Esophagus muscularis mucosa (tissue), 4 donors: ENCODE results near the gene IGDCC3.

Source experiments
- CTCF ChIP-seq, 3 experiments: fragments of 200-600 bp in 2 of 3; fragments of 450-650 bp in 1 of 3; sonication (generic) in 2 of 3; IDR thresholded peaks; one replicate each; pipeline ENCODE4 v1.5.1; 2017 to 2019; ENCODE audit warnings: antibody characterized with exemption in 3 of 3, mild to moderate bottlenecking in 2 of 3, moderate library complexity in 1 of 3
- EP300 ChIP-seq: sonication (generic); formaldehyde crosslinking; IDR thresholded peaks from one replicate; pipeline ENCODE4 v1.6.1; 2017; ENCODE audit warnings: antibody characterized with exemption
- POLR2A ChIP-seq: fragments of 450-650 bp; IDR thresholded peaks from one replicate; pipeline ENCODE4 v1.6.1; 2017; ENCODE audit warnings: antibody characterized with exemption, moderate library complexity, mild to moderate bottlenecking, low read depth
- POLR2AphosphoS5 ChIP-seq, 2 donors: sonication (generic); formaldehyde crosslinking; IDR thresholded peaks; one replicate each; pipeline ENCODE4 v1.6.1; 2017; ENCODE audit warnings: antibody characterized with exemption in 2 of 2

- no peak for TF ChIP-seq CTCF (IDR thresholded peaks at IDR 0.05)
- no peak for TF ChIP-seq POLR2A
- no peak for TF ChIP-seq EP300
- TF ChIP-seq POLR2AphosphoS5 (IDR thresholded peaks at IDR 0.05): no peak
Observed at GRCh38 chr15:65426216-65426853, 48.5 kb upstream of the IGDCC3 start.
